ENCODE data around the gene MPHOSPH10.
"Not testable (repeated sequence)": the region's sequence is repeated elsewhere in the genome, so short reads cannot be mapped to it uniquely, and the experiment has no call there.

Gene MPHOSPH10

DNA sequence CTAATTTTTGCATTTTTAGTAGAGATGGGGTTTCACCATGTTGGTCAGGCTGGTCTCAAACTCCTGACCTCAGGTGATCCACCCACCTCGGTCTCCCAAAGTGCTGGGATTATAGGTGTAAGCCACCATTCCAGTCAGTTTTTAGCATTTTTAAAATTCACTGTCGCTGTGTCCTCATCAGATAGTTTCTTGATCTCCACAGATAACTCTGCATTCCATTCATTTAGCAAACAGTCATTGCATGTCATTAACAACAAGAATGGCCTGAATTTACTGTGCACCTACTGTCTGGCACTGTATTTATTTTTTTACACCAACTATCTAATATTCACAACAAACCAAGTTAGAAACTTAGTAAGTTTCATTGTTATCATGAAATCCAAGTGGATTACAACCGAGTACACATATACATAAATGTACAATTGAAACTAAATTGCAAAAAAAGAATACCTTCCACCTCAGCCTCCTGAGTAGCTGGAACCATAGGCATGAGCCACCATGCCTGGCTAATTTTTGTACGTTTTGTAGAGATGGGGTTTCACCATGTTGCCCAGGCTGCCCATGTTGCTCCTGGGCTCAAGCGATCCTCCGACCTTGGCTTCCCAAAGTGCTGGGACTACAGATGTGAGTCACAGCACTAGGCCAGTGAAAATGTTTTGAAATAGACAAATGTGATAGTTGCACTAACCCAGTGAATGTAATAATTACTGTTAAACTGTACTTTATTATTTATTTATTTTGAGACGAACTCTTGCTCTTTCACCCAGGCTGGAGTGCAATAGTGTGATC lies 4.7 kb upstream of the MPHOSPH10 start:
- no peak for DNase-seq

DNA sequence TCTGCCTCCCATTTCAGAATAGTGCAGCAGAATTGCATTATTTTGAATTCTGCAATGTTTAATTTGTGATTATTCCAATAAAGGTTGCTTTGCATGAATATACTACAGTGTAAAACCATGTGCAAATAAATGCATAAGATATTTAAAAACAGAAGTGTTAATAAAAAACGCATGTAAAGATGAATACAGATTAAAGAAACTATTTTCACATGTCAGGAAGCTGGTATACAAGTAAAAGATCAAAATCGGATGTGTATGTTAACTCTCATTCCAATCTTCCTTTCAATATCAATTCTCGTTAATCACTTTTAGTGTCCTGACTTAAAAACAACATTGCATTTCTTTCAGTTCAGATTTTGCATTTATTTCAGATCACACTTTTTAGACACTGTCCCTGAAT lies 3.5 kb upstream of the MPHOSPH10 start:
- DNase-seq = no peak

DNA sequence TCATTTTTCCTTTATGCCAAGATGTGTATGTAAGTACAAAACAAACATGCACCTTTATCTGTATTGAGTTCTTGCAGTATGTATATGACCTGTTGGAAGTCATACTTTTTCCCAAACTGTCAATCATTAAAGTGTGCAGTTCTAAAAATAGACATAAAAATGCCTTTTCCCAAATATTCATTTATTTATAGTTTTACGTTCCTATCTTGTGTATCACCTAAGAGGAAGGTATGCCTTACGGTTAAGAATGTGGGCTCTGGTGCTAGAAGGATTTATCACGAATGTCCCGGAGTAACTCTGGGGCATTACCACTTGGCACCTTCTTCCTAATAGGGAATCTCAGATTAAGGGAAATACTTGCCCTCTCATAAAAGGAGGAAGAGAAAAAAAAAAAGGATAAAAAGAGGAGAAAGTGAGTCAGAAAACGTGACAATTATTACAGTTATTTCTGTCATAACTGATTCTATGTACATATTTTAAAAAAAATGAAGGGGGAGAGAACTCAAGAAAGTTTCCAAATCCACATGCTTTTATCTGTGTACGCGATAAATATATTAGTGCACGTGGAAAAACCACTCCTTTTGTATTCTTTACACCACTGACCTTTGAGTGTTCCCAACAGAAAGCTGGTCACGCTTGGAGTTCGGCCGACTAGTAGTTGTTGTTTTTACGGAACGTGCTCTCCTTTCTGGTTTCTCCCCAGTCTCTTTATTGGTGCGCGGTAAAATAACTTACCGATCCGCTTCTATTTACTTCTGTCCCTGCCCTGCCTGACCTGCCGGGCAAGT lies 1.1 kb upstream of the MPHOSPH10 start:
- DNase-seq = no peak

DNA sequence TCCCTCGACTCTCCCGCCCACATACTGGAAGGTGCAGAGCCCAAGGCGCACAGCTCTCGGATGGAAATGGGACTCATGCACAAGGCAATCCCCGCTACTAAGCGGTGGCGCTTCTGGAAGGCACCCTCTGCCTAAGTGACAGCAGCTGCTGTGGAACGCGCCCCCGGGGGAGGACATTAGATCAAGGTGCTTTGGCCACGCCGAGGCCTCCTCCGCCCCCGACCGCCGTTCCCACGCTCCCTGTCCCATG lies 607 bp upstream of the MPHOSPH10 start:
- no peak for DNase-seq

DNA sequence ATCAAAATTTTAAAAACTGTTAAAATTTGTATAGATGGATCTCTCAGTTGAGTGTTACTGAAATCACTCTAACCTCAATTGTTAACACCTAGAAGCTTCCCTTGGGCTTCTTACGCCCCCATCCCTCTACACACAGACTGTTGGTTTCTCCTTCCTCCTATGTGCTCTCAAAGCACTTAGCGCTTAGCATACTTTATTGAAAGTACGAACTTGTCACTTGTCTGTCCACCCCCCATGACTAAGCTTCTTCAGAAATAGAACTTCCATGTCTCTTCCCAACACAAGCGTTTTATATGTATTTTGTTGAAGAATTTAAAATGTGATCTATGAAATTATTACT lies 441 bp downstream of the MPHOSPH10 start:
- DNase-seq = no peak

DNA sequence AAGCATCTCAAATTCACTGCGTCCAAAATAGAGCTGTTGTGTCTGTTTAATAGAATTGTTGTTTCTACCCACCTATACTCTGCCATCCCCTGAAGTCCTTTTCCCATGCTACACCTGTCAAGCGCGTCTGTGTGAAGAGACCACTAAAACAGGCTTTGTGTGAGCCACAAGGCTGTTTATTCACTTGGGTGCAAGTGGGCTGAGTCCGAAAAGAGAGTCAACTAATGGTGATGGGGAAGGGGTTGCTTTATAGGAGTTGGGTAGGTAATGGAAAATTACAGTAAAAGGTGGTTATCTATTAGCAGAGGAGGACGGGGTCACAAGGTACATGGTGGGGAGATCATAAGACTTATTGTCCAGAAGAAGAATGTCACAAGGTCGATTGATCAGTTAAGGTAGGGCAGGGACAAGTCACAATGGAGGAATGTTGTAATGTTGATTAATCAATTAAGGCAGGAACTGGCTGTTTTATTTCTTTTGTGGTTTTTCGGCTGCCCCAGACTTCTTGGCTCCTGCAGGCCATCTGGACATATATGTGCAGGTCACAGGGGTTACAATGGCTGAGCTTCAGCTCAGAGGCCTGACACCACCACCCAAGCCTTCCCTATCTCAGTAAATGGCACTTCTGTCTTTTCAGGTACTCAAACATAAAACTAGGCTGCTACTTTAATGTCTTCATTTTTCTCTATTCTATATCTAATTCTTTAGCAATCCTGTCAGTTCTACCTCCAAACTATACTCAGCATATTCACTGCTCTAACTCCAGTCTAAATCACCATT lies 1.1 kb downstream of the MPHOSPH10 start:
- DNase-seq = not testable (repeated sequence)

DNA sequence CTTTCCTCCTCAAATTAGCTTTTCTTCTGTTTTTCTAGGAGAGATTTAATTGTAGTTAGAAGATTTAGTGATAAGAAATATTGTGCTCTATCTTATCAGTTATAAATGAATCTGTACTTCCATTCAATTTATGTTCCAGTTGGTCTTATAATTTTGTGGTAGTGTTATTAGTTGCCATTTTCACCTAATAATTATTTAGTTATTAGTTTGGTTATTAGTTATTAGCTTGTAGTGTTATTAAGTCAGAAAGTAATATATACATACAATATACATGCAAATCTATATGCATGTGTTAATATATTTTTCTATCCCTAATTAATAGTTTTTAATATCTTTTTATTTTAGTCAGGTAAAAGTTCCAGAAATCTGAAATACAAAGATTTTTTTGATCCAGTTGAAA lies 3.2 kb downstream of the MPHOSPH10 start:
- no peak for DNase-seq

DNA sequence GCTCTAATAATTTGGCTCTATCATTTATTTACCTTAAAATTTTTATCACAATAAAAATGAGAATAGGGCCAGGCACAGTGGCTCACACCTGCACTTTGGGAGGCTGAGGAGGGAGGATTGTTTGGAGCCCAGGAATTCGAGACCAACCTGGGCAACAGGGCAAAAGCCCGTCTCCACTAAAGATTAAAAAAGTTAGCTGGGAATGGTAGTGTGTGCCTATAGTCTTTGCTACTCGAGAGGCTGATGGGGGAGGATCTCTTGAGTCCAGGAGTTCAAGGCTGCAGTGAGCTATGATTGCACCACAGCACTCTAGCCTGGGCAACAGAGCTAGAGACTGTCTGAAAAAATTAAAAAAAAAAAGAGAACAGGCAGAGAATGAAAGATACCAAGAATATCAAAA lies 5.7 kb downstream of the MPHOSPH10 start:
- DNase-seq = no peak

DNA sequence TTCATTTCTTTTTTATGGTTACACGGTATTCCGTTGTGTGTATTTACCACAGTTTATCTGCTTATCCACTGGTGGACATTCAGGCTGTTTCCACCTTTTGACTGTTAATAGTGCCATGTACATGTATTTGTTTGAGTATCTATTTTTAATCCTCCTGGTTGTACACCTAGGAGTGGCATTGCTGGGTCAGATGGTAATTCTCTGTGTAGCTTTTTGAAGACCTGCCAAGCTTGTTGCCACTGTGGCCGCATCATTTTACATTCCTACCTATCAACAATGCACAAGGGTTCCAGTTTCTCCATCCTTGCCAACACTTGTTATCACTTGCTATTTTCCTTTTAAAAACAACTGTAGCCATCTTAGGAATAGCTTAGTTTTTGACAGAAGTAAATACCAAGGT lies 13.3 kb downstream of the MPHOSPH10 start:
- no peak for DNase-seq

DNA sequence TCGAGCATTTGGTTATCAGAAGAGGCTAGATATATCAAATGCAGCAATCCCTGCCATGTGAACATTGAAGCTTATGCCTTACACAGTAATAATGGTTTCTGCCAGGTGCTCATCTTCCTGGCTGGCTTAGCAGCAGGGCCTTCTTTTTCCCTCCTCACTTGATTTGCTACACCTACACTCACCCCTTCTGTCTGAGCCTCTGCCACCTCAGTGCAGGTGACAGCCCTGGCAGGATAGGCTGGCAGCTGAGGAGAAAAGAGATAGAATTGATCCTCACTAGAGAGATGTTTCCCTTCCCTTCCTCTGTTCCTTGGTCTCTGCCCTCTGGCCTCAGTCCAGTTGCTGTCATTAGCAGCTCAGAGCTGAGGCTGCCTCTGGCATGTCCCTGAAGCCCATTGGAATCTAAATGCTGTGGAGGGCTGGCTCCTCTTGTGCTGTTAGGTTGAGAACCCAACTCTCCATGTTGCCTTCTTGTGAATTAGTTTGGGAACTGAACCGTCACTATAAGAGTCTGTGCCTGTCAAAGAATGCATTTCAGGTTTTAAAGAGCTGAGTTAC lies 18.2 kb downstream of the MPHOSPH10 start:
- no peak for DNase-seq

DNA sequence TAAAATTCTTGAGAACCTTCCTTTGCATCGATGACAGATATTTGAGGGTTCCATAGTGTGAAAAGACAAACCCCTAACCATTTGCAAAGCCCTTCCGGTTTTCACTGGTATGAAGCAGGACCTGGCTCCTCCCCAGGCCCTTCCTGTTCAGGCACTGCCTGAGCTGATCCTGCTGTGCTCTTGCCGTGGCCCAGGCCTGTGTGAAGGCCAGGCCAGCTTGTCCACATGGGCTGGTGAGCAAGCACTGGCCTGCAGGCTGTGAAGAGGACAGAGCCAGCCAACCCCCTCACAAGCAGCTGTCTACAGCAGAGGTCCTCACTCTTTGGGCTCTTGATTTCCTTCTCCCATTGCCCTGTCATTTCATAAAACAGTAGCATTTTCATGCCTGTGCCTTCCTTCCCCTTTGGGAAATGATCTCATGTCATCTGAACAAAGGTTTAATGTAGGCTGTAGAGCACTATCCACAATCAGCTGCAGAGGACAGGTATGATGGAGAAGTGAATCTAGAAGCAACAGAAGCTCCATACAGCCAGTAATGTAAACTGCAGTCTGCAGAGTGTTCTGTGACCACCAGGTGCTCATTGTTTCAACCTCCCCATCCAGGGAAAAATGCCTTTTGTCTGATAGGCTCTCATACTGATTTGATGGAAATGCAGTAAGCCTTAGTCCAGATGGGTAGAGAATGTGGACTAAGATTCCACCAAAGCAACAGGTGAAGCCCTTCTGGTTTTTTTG lies 19.8 kb downstream of the MPHOSPH10 start:
- DNase-seq = no peak

DNA sequence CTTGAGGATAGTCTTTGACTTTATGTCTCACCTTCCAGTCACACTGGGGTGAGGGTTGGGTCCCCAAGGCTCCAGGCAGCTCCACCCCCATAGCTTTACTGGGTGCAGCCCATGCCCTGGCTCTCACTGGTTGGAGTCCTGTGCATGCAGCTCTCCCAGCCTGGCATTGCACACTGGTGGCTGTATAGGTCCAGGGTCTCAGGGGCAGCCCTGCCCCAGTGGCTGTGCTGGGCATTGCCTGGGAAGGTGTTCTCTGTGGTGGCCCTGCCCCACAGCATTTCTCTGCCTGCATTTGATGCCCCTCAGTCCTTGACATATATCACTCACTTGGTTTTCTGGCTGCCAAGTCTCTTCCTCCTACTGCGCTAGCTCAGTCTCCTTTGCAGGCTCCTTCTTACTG lies 21.2 kb downstream of the MPHOSPH10 start:
- DNase-seq = no peak

DNA sequence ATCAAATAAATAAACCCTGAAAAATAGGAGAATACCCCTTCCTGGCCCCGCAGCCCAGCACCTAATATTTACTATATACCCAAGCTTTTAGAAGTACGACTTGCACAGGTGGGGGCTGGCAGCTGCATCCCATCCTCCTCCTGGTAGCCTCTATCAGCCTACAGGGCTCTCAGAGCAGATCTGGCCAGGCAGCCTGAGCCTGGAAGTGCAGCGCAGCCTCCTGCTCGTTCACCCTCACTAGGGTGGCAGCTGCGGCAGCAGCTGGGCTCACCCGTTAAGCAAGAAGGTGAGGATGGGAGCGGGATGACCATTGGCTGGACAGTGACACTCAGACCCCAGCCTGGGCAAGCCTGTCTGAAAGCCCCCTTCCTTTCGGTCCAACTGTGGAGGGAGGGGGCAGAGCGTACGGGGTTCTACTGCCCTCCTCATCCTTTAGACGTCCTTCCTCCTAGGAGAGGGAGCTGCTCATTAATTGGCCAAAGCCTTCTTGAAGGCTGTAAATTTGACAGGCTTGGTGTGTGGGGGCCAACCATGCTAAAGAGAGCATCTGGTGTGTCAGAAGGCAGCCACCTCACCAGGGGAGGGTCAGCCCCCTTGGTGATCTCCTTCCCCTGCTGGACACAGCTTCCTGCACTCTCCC lies 23.3 kb downstream of the MPHOSPH10 start:
- no peak for DNase-seq

DNA sequence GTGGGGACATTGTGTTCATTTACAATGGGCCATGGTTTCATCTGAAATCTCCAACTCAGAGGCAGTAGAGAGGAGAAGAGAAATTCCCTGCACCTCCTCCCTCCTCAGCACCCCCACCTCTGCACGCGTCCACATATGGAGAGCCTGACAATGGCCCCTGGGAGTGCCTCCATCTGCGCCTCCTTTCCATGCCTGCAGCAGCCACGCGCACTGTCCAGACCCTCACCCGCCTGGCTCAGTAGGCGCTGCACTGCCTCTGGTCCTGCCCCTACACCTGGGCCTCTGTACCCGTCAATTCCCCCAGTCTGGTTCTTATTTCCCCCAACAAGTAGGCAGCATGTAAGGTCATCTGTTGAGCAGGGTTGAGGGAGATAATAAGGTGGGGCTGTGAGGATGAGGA lies 23.8 kb downstream of the MPHOSPH10 start:
- no peak for DNase-seq

DNA sequence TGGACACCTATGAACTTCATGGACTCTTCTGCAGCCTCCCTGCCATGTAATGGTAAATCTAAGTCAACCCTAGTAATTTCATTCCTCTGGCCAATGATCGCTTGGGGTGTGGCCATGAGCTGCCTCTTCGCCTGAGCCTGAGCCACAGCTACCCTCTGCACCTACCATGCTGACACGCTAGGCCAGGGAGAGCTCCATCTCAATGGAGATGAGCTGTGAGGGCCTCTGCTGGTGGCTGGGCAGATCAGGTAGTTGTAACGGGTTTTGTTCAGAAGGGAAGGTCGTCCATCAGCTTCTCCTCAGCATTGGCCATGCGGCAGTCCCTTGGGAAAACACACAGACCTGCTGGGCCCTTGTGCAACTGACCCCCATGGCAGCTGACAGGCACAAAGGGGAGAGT lies 24.4 kb downstream of the MPHOSPH10 start:
- DNase-seq = peak; percentile 31 to 37

DNA sequence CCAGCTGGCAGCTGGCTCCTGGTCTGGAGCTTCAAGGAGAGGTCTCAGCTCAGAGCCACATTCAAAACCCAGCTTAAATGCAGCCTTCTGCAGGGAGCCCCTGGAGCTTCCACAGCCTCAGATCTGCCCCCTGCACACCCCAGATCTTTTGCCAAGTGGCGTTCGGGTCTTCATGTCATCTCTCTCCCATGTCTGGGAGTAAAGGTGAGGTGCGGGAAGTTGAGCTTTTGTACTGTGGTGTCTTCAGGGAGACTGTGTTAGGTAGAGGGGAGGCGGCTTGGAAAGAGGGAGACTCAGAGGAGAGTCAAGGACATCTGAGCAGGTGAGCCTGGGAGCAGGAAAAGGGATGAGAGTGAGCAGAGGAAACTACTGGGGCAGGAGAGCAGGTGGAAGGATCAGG lies 25.4 kb downstream of the MPHOSPH10 start:
- no peak for DNase-seq

DNA sequence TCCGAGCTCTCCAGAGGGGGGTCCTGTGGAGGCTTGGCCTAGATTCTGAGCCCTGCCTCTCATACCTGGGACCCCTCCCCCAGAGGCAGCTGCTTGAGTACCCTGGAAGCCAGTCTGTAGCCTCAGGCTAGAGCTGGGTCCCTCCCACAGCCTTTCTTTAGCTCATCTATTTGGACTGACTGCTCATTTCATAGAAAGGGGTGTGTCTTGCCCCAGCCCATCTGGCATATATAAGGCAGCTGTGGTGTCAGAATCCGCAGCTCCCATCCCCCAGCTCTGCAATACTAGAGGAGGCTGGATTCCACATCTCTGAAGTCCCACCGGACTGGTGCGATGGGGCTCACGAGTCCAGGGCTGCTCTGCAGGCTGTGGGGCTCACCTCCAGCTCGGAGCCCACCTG lies 26.1 kb downstream of the MPHOSPH10 start:
- no peak for DNase-seq

DNA sequence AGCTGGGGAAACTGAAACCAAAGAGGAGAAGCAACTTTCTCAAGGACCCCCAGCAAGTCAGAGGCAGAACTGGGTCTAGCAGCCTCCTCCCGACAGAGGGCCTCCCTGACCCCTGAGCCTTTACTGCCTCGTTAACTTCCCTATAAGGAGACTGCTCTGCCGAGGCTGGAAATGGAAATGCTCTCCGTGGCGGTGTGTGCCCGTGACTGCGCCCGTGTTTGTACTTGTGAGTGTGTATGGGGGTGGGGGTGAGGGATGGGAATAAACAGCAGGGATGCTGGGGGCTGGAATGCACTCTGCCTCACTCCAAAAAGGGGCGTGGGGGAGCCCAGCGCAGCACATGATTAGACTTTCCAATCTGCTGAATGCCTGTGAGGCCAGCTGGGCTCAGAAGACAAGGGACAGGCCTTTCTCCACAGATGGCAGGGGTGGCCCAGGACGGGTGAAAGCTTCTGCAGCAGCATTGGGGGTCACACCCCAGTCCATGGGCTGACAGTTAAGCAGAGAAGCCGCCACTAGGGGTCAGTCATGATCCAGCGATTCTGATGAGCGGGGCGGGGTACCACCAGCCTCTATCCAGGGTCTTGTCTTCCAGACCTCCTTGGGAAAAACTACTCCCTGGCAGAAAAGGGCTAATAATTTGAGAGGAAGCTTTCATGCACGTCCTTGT lies 26.8 kb downstream of the MPHOSPH10 start:
- peak; percentile 79 for DNase-seq

DNA sequence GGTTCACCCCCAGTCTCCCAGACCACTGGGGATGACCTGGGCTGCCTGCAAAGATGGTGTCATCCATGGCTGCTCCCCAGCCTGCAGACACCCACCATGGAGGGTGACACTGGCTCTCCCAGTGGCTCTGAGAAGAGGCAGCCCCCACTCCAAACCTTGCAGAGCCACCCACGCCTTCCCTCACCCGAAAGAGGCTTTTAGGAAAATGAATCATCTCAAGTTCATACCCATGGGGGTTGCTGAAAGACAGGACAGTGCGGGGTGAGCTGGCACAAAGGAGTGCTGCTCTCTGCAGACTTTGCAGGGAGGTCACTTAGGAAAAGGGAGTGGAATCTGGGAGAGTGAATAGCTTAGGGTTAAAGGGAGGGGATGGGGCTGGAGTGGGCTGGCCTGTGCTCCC lies 36.4 kb downstream of the MPHOSPH10 start:
- DNase-seq = peak; percentile 22 to 26

DNA sequence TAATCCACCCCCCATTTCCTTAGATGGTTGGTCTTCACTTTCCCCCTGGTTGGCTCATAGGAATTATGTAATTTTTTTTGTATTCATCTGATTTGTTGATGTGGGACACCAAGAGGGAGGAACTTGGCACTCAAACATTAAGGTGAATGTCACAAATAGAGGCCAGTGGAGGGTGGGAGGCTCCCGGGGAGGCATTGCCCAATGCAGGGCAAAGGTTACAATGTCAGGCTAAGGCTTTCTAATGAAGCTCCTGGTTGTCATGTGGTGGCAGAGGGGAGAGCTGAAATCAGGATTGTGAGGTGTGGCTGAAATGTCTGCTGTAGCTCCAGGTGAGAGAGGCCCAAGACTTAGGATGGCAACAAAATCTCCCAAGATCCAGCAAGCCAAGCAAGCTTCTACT lies 42.7 kb downstream of the MPHOSPH10 start:
- no peak for DNase-seq

DNA sequence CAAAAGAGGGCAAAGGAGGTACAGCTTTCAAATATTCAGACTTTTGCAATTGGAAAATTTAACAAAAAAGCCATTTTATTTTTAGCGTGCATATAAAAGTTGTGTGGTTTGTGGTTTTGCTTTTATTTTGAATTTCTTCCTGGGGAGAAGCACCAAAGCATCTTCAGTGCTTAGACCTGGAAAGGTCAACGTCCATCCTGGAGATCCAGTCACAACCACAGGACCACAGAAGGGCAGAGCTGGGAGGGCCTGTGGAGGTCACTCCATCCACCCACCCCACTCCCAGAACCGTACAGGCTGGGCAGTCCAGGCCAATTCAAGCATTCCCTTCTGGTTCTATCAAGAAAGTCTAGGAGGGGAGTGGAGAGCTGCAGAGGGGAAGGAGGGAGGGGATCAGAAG lies 43.8 kb downstream of the MPHOSPH10 start:
- no peak for DNase-seq

DNA sequence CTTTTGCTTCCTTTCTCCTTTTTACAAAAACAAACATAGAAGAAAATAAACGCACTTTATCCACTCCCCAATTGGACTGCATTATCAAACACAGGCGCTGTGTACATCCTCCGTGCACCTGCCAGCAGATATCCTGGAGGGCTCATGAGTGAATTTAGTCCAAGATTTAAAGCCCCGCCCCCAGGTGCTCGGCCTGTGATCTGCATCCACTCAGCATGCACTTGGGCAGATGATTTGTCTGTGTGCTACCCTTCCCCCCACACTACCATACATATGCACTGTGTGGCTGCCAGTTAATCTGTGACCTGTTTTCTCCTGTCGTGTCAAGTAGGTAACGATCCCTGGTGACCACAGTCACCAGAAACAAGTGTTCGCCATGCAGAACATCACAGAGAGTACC lies 48.4 kb downstream of the MPHOSPH10 start:
- not testable (repeated sequence) for DNase-seq

All from activated T-cell treated with anti-CD3 and anti-CD28 coated beads, Interleukin-2, amount 50 U/mL, for 48 hours (primary cell).